IPS DF 6.9 (cell line): ENCODE measurements around the gene ZNF341.
A peak's percentile ranks its signal among the peaks of the same experiment; 100 is the strongest.

Source experiments
- DNase-seq: peaks from one replicate; pipeline ENCODE4 v3.0.0-alpha.2; 2013; ENCODE audit warnings: low read depth, low spot score
- H3K27ac ChIP-seq: one replicate; pipeline ENCODE4 v1.5.1; 2013; ENCODE audit warnings: low read length, control low read depth
- H3K27me3 ChIP-seq: 2 replicates; pipeline ENCODE4 v1.6.1; 2013; ENCODE audit warnings: mild to moderate bottlenecking, low read length; ENCODE audit not compliant: control insufficient read depth, insufficient read depth
- H3K36me3 ChIP-seq: 2 replicates; pipeline ENCODE4 v1.6.1; 2013; ENCODE audit warnings: low read length; ENCODE audit not compliant: control insufficient read depth, insufficient read depth
- H3K4me1 ChIP-seq: 2 replicates; pipeline ENCODE4 v1.6.1; 2013; ENCODE audit warnings: low read length; ENCODE audit not compliant: control insufficient read depth, insufficient read depth
- H3K4me3 ChIP-seq: 2 replicates; pipeline ENCODE4 v1.5.1; 2013; ENCODE audit warnings: mild to moderate bottlenecking, low read length
- H3K9me3 ChIP-seq: 2 replicates; pipeline ENCODE4 v1.6.1; 2013; ENCODE audit warnings: low read length, inconsistent platforms; ENCODE audit not compliant: control insufficient read depth, insufficient read depth
- WGBS: extraction: QIAGEN DNeasy Blood & Tissue Kit; methylation state at CpG from one replicate; pipeline ENCODE4 v1.1.7; 2013; ENCODE audit warnings: mixed read lengths, missing lambda C conversion rate; ENCODE audit not compliant: insufficient read length, insufficient coverage; 5-methylcytosine and 5-hydroxymethylcytosine counted together

Gene ZNF341

GRCh38 chr20:33730946-33731692 lies 677 bp upstream of the ZNF341 start:
- no peak for DNase-seq
- Histone ChIP-seq H3K4me1 (no peaks in the 10 kb centered on the region), H3K27me3 (no peaks in the 10 kb centered on the region), H3K36me3 (no peaks in the 10 kb centered on the region), H3K27ac (no peak overlapping the region), H3K4me3 (peak overlapping the region; percentile 15; the same call in 1 of the 2 replicates), H3K9me3 (no peaks in the 10 kb centered on the region)
- WGBS: no CpG with 5 or more reads among the region's 18 CpGs

- no CpG with 5 or more reads among the region's 68 CpGs for WGBS
These were observed 572 bp downstream of the ZNF341 start for GRCh38 chr20:33732166-33732970.

GRCh38 chr20:33733654-33734576 lies 2.1 kb downstream of the ZNF341 start:
- Histone ChIP-seq H3K36me3 (no peaks in the 10 kb centered on the region), H3K4me3 (no peak overlapping the region), H3K4me1 (no peaks in the 10 kb centered on the region), H3K27ac (no peak overlapping the region), H3K27me3 (no peaks in the 10 kb centered on the region), H3K9me3 (no peaks in the 10 kb centered on the region)
- no peak for DNase-seq
- WGBS: no CpG with 5 or more reads among the region's 6 CpGs

More at GRCh38 chr20:33732166-33732970, 572 bp downstream of the ZNF341 start:
- DNase-seq: no peak
- Histone ChIP-seq H3K36me3 (no peaks in the 10 kb centered on the region), H3K27ac (no peak overlapping the region), H3K9me3 (no peaks in the 10 kb centered on the region), H3K4me3 (peak overlapping the region; percentile 29; the same call in 1 of the 2 replicates), H3K27me3 (no peaks in the 10 kb centered on the region), H3K4me1 (no peaks in the 10 kb centered on the region)

- H3K27me3 ChIP-seq: no peaks in the 10 kb centered on the region
- no peaks in the 10 kb centered on the region for H3K4me1 ChIP-seq
- WGBS: no CpG with 5 or more reads among the region's 3 CpGs
- DNase-seq: no peak
- H3K4me3 ChIP-seq: no peak overlapping the region
- no peaks in the 10 kb centered on the region for H3K36me3 ChIP-seq
- no peak overlapping the region for H3K27ac ChIP-seq
- no peaks in the 10 kb centered on the region for H3K9me3 ChIP-seq
These were observed 5.2 kb downstream of the ZNF341 start for GRCh38 chr20:33736962-33737361.

GRCh38 chr20:33739493-33739892 lies 7.7 kb downstream of the ZNF341 start:
- Histone ChIP-seq H3K27me3 (no peaks in the 10 kb centered on the region), H3K4me3 (no peak overlapping the region), H3K4me1 (no peaks in the 10 kb centered on the region), H3K9me3 (no peaks in the 10 kb centered on the region), H3K36me3 (no peaks in the 10 kb centered on the region), H3K27ac (no peak overlapping the region)
- DNase-seq: no peak
- WGBS: no CpG with 5 or more reads among the region's 7 CpGs

GRCh38 chr20:33740189-33740588 lies 8.4 kb downstream of the ZNF341 start:
- no peak for DNase-seq
- no peaks in the 10 kb centered on the region for H3K9me3 ChIP-seq
- WGBS: no CpG with 5 or more reads among the region's 1 CpG

GRCh38 chr20:33744181-33744580 lies 12.4 kb downstream of the ZNF341 start:
- WGBS: no CpG with 5 or more reads among the region's 3 CpGs
- H3K27me3 ChIP-seq: no peaks in the 10 kb centered on the region
- no peaks in the 10 kb centered on the region for H3K9me3 ChIP-seq
- no peak for DNase-seq
- H3K27ac ChIP-seq: no peak overlapping the region
- no peaks in the 10 kb centered on the region; the same call in 1 of the 2 replicates for H3K36me3 ChIP-seq
- H3K4me3 ChIP-seq: no peak overlapping the region
- H3K4me1 ChIP-seq: no peaks in the 10 kb centered on the region

More at GRCh38 chr20:33740189-33740588, 8.4 kb downstream of the ZNF341 start:
- Histone ChIP-seq H3K36me3 (no peaks in the 10 kb centered on the region), H3K4me3 (no peak overlapping the region), H3K27ac (no peak overlapping the region), H3K4me1 (no peaks in the 10 kb centered on the region), H3K27me3 (no peaks in the 10 kb centered on the region)

GRCh38 chr20:33744773-33745385 lies 13.1 kb downstream of the ZNF341 start:
- no peak for DNase-seq
- Histone ChIP-seq H3K4me3 (no peak overlapping the region), H3K36me3 (no peaks in the 10 kb centered on the region; the same call in 1 of the 2 replicates), H3K9me3 (no peaks in the 10 kb centered on the region), H3K27me3 (no peaks in the 10 kb centered on the region), H3K27ac (no peak overlapping the region), H3K4me1 (no peaks in the 10 kb centered on the region)
- no CpG with 5 or more reads among the region's 14 CpGs for WGBS

GRCh38 chr20:33746325-33746998 lies 14.7 kb downstream of the ZNF341 start:
- H3K27ac ChIP-seq: no peak overlapping the region
- WGBS: no CpG with 5 or more reads among the region's 12 CpGs
- H3K9me3 ChIP-seq: no peaks in the 10 kb centered on the region
- no peaks in the 10 kb centered on the region for H3K27me3 ChIP-seq
- H3K4me1 ChIP-seq: no peaks in the 10 kb centered on the region
- no peak for DNase-seq
- no peak overlapping the region for H3K4me3 ChIP-seq
- no peaks in the 10 kb centered on the region; the same call in none of the 2 replicates for H3K36me3 ChIP-seq
